Liver (tissue), 9 donors: Measurements from ENCODE around the gene MPND. TPM values are rescaled to one million over a fixed set of nuclear protein-coding genes. Genes with fewer than 3 reads are reported as not detected.

Source experiments
- DNase-seq: peaks from one replicate; pipeline ENCODE4 v3.0.0-alpha.2; 2017; ENCODE audit warnings: low spot score
- H3K27ac ChIP-seq, 2 donors: one replicate each; pipeline ENCODE4 v1.7.0; 2013; ENCODE audit warnings: inconsistent platforms in 2 of 2, low read length in 2 of 2, control low read depth in 1 of 2, low read depth in 1 of 2, mild to moderate bottlenecking in 1 of 2
- H3K27me3 ChIP-seq, 4 donors: one replicate each; pipeline versions ENCODE4 v1.6.1 to v1.7.0; 2013; ENCODE audit warnings: low read length in 3 of 4, inconsistent platforms in 1 of 4, mild to moderate bottlenecking in 1 of 4, moderate library complexity in 1 of 4; ENCODE audit not compliant: control insufficient read depth in 4 of 4, insufficient read depth in 4 of 4
- H3K36me3 ChIP-seq, 4 donors: one replicate each; pipeline versions ENCODE4 v1.6.1 to v1.7.0; 2013; ENCODE audit warnings: low read length in 3 of 4, mild to moderate bottlenecking in 3 of 4, low read depth in 1 of 4, moderate library complexity in 1 of 4; ENCODE audit not compliant: control insufficient read depth in 4 of 4, insufficient read depth in 3 of 4
- H3K4me1 ChIP-seq, 4 donors: one replicate each; pipeline versions ENCODE4 v1.6.1 to v1.7.0; 2013; ENCODE audit warnings: low read length in 3 of 4, mild to moderate bottlenecking in 3 of 4, moderate library complexity in 1 of 4; ENCODE audit not compliant: control insufficient read depth in 4 of 4, insufficient read depth in 4 of 4
- H3K4me3 ChIP-seq, 3 donors: one replicate each; pipeline versions ENCODE4 v1.6.1 to v1.7.0; 2013; ENCODE audit warnings: low read length in 3 of 3, control low read depth in 1 of 3, low read depth in 1 of 3, mild to moderate bottlenecking in 1 of 3
- H3K9ac ChIP-seq, 2 donors: one replicate each; pipeline ENCODE4 v1.7.0; 2013; ENCODE audit warnings: low read length in 2 of 2, mild to moderate bottlenecking in 2 of 2, moderate library complexity in 2 of 2, control low read depth in 1 of 2, low read depth in 1 of 2
- H3K9me3 ChIP-seq, 4 donors: one replicate each; pipeline versions ENCODE4 v1.6.1 to v1.7.0; 2013; ENCODE audit warnings: low read length in 3 of 4; ENCODE audit not compliant: control insufficient read depth in 4 of 4
- ATF3 ChIP-seq: IDR thresholded peaks from 2 replicates; pipeline ENCODE4 v1.6.1; 2016; ENCODE audit warnings: antibody characterized with exemption
- CTCF ChIP-seq: fragments of 150-350 bp; IDR thresholded peaks from 2 replicates; pipeline ENCODE4 v1.5.1; 2017; ENCODE audit warnings: improper control_type of control experiment, low read depth, low read length; ENCODE audit not compliant: missing input control
- EGR1 ChIP-seq, 2 donors: IDR thresholded peaks; 2 replicates each; pipeline ENCODE4 v1.6.1; 2016 to 2018; ENCODE audit warnings: antibody characterized with exemption in 2 of 2, low read depth in 2 of 2
- FOXA1 ChIP-seq: IDR thresholded peaks from 2 replicates; pipeline ENCODE4 v1.6.1; 2016; ENCODE audit warnings: antibody characterized with exemption
- FOXA2 ChIP-seq: IDR thresholded peaks from 2 replicates; pipeline ENCODE4 v1.6.1; 2016; ENCODE audit warnings: antibody characterized with exemption
- GABPA ChIP-seq, 2 donors: IDR thresholded peaks in 1 of 2; conservative IDR thresholded peaks in 1 of 2; 2 replicates each; pipeline ENCODE4 v1.6.1; 2016; ENCODE audit warnings: antibody characterized with exemption in 2 of 2, mild to moderate bottlenecking in 1 of 2, moderate library complexity in 1 of 2
- HNF4A ChIP-seq, 2 donors: conservative IDR thresholded peaks; 2 replicates each; pipeline ENCODE4 v1.6.1; 2016; ENCODE audit warnings: antibody characterized with exemption in 2 of 2, mild to moderate bottlenecking in 2 of 2
- HNF4G ChIP-seq: IDR thresholded peaks from 2 replicates; pipeline ENCODE4 v1.6.1; 2016; ENCODE audit warnings: antibody characterized with exemption
- JUND ChIP-seq, 2 donors: IDR thresholded peaks; 2 replicates each; pipeline ENCODE4 v1.6.1; 2016; ENCODE audit warnings: antibody characterized with exemption in 2 of 2
- MAX ChIP-seq: IDR thresholded peaks from 2 replicates; pipeline ENCODE4 v1.6.1; 2016; ENCODE audit warnings: antibody characterized with exemption
- NR2F2 ChIP-seq: IDR thresholded peaks from 2 replicates; pipeline ENCODE4 v1.6.1; 2016; ENCODE audit warnings: antibody characterized with exemption
- RAD21 ChIP-seq, 2 donors: IDR thresholded peaks; 2 replicates each; pipeline ENCODE4 v1.6.1; 2016; ENCODE audit warnings: antibody characterized with exemption in 2 of 2, mild to moderate bottlenecking in 2 of 2
- RXRA ChIP-seq, 2 donors: IDR thresholded peaks; 2 replicates each; pipeline ENCODE4 v1.6.1; 2017 to 2018; ENCODE audit warnings: antibody characterized with exemption in 2 of 2, mild to moderate bottlenecking in 1 of 2
- SP1 ChIP-seq: IDR thresholded peaks from 2 replicates; pipeline ENCODE4 v1.6.1; 2018; ENCODE audit warnings: antibody characterized with exemption, mild to moderate bottlenecking
- TAF1 ChIP-seq: conservative IDR thresholded peaks from 2 replicates; pipeline ENCODE4 v1.6.1; 2016; ENCODE audit warnings: antibody characterized with exemption, mild to moderate bottlenecking
- YY1 ChIP-seq: IDR thresholded peaks from 2 replicates; pipeline ENCODE4 v1.6.1; 2016; ENCODE audit warnings: antibody characterized with exemption, mild to moderate bottlenecking
- ZBTB33 ChIP-seq: IDR thresholded peaks from 2 replicates; pipeline ENCODE4 v1.6.1; 2016; ENCODE audit warnings: antibody characterized with exemption
- WGBS: extraction: QIAGEN DNeasy Blood & Tissue Kit; methylation state at CpG from one replicate; pipeline ENCODE4 v1.1.7; 2013; 5-methylcytosine and 5-hydroxymethylcytosine counted together
- polyA plus RNA-seq, 2 donors: library from polyadenylated mRNA; stranded (reverse) in 1 of 2; unstranded in 1 of 2; fragments of 200-250 nt in 1 of 2; fragments of >200 nt in 1 of 2; fragmentation: Nextera tagmentation in 1 of 2; extraction: Ambion mirVana in 1 of 2; gene quantifications; one replicate each; pipeline versions ENCODE4 v1.2.1 to v1.2.3, GENCODE V29; 2013 to 2015
- total RNA-seq, 2 donors: library from RNA; depleted of rRNA; stranded (reverse); fragments of >200 nt; gene quantifications; one replicate each; pipeline ENCODE4 v1.2.3, GENCODE V29; 2014
- donor health status: healthy.
- donor health status: healthy.
- donor health status: healthy.
- donor health status: healthy.
- donor health status: healthy.

MPND gene
- total and polyA plus RNA-seq, 4 donors = 4.7 to 9.9 (median 9.2) TPM

- Histone ChIP-seq H3K36me3 (peaks cover 0 to 2% (median 0%) of the 10 kb centered on the region in 4 donors), H3K27me3 (no peaks in the 10 kb centered on the region), H3K4me3 (no peak overlapping the region), H3K27ac (peak overlapping the region in 1 of 2 donors; percentile 8), H3K9ac (no peak overlapping the region), H3K4me1 (peaks cover 30 to 87% (median 57%) of the 10 kb centered on the region in 4 donors), H3K9me3 (no peaks in the 10 kb centered on the region)
- 87% methylated on average over 10 of the region's 10 CpGs for WGBS
- TF ChIP-seq ATF3 = no peak
- TF ChIP-seq GABPA (IDR thresholded peaks at IDR 0.05 in 1 of 2, conservative IDR thresholded peaks at IDR 0.05 in 1 of 2) = no peak
- TF ChIP-seq FOXA1 = no peak
- TF ChIP-seq SP1 = no peak
- TF ChIP-seq HNF4A (conservative IDR thresholded peaks at IDR 0.05) = no peak
- no peak for TF ChIP-seq ZBTB33
- no peak for TF ChIP-seq FOXA2
- no peak for TF ChIP-seq RXRA (IDR thresholded peaks at IDR 0.05)
- TF ChIP-seq JUND (IDR thresholded peaks at IDR 0.05) = no peak
- TF ChIP-seq EGR1 (IDR thresholded peaks at IDR 0.05; ENCODE audit: low read depth in 2 of 2) = no peak
- no peak for TF ChIP-seq YY1
- no peak for TF ChIP-seq RAD21 (IDR thresholded peaks at IDR 0.05)
- no peak for TF ChIP-seq MAX
- no peak for TF ChIP-seq TAF1
- TF ChIP-seq NR2F2 = no peak
- no peak for DNase-seq
Observed at GRCh38 chr19:4376671-4376990, 33.3 kb downstream of the MPND start.

GRCh38 chr19:4376991-4377781, 33.8 kb downstream of the MPND start:
- H3K36me3 ChIP-seq = peaks cover 0 to 2% (median 0%) of the 10 kb centered on the region in 4 donors
- WGBS = 72% methylated on average over 23 of the region's 23 CpGs
- H3K27me3 ChIP-seq = no peaks in the 10 kb centered on the region
- TF ChIP-seq HNF4G = no peak
- no peak for TF ChIP-seq RXRA (IDR thresholded peaks at IDR 0.05)
- TF ChIP-seq MAX = no peak
- no peak for TF ChIP-seq FOXA2
- no peak for TF ChIP-seq GABPA (IDR thresholded peaks at IDR 0.05 in 1 of 2, conservative IDR thresholded peaks at IDR 0.05 in 1 of 2)
- TF ChIP-seq CTCF = no peak
- H3K27ac ChIP-seq = peak overlapping the region in 1 of 2 donors; percentile 8
- H3K4me1 ChIP-seq = peaks cover 30 to 81% (median 55%) of the 10 kb centered on the region in 4 donors
- no peak for DNase-seq
- no peaks in the 10 kb centered on the region for H3K9me3 ChIP-seq
- no peak overlapping the region for H3K9ac ChIP-seq
- H3K4me3 ChIP-seq = no peak overlapping the region
